H9 (cell line): Measurements from ENCODE around the gene AMOTL1. TPM values are rescaled to one million over a fixed set of nuclear protein-coding genes. Genes with fewer than 3 reads are reported as not detected.

Source experiments
- DNase-seq: peaks from one replicate; pipeline ENCODE4 v3.0.0-alpha.2; 2017
- H2AFZ ChIP-seq: one replicate; pipeline ENCODE4 v1.6.1; 2013; ENCODE audit warnings: mild to moderate bottlenecking, low read length, control low read depth, moderate library complexity
- H2AK5ac ChIP-seq: 2 replicates; pipeline ENCODE4 v1.6.1; 2013; ENCODE audit warnings: low read length, control low read depth, mixed read lengths; ENCODE audit not compliant: insufficient read length
- H2BK120ac ChIP-seq: one replicate; pipeline ENCODE4 v1.6.1; 2013; ENCODE audit warnings: low read depth, mild to moderate bottlenecking, low read length, control low read depth, inconsistent platforms; ENCODE audit not compliant: poor library complexity, severe bottlenecking
- H2BK12ac ChIP-seq: 2 replicates; pipeline ENCODE4 v1.6.1; 2013; ENCODE audit warnings: low read length, control low read depth, mixed read lengths, low read depth; ENCODE audit not compliant: insufficient read length
- H2BK15ac ChIP-seq: 2 replicates; pipeline ENCODE4 v1.6.1; 2013; ENCODE audit warnings: low read depth, low read length, control low read depth
- H2BK20ac ChIP-seq: one replicate; pipeline ENCODE4 v1.6.1; 2013; ENCODE audit warnings: low read depth, mild to moderate bottlenecking, low read length, control low read depth, inconsistent platforms; ENCODE audit not compliant: poor library complexity, severe bottlenecking
- H2BK5ac ChIP-seq: 2 replicates; pipeline ENCODE4 v1.6.1; 2013; ENCODE audit warnings: low read length, control low read depth, mixed read lengths; ENCODE audit not compliant: insufficient read length
- H3K14ac ChIP-seq: 2 replicates; pipeline ENCODE4 v1.6.1; 2013; ENCODE audit warnings: low read length, control low read depth; ENCODE audit not compliant: insufficient read depth
- H3K18ac ChIP-seq: 2 replicates; pipeline ENCODE4 v1.6.1; 2013; ENCODE audit warnings: low read depth, mild to moderate bottlenecking, mixed read lengths, low read length, control low read depth; ENCODE audit not compliant: insufficient read length
- H3K23ac ChIP-seq: 2 replicates; pipeline ENCODE4 v1.6.1; 2013; ENCODE audit warnings: low read length, control low read depth, mixed read lengths, low read depth; ENCODE audit not compliant: insufficient read length
- H3K23me2 ChIP-seq: 2 replicates; pipeline ENCODE4 v1.6.1; 2013; ENCODE audit warnings: low read depth, mild to moderate bottlenecking, mixed read lengths, low read length, control low read depth; ENCODE audit not compliant: insufficient read length, poor library complexity, severe bottlenecking
- H3K27ac ChIP-seq: 2 replicates; pipeline ENCODE4 v1.5.1; 2013; ENCODE audit warnings: low read length, control low read depth, mixed read lengths, low read depth; ENCODE audit not compliant: insufficient read length
- H3K27me3 ChIP-seq: 2 replicates; pipeline ENCODE4 v1.6.1; 2013; ENCODE audit warnings: low read length, control low read depth, inconsistent platforms; ENCODE audit not compliant: insufficient read depth
- H3K4ac ChIP-seq: 2 replicates; pipeline ENCODE4 v1.6.1; 2013; ENCODE audit warnings: low read depth, mild to moderate bottlenecking, control low read depth, inconsistent platforms, low read length, moderate library complexity
- H3K4me1 ChIP-seq: 2 replicates; pipeline ENCODE4 v1.6.1; 2013; ENCODE audit warnings: low read length, control low read depth, inconsistent platforms; ENCODE audit not compliant: insufficient read depth
- H3K4me2 ChIP-seq: 2 replicates; pipeline ENCODE4 v1.6.1; 2013; ENCODE audit warnings: low read length, control low read depth, mixed read lengths; ENCODE audit not compliant: insufficient read length, insufficient read depth
- H3K56ac ChIP-seq: 2 replicates; pipeline ENCODE4 v1.6.1; 2013; ENCODE audit warnings: low read depth, mild to moderate bottlenecking, mixed read lengths, low read length, control low read depth; ENCODE audit not compliant: insufficient read length
- H3K79me1 ChIP-seq: 2 replicates; pipeline ENCODE4 v1.6.1; 2013; ENCODE audit warnings: low read depth, mild to moderate bottlenecking, moderate library complexity, low read length, control low read depth, inconsistent platforms; ENCODE audit not compliant: insufficient read depth, poor library complexity, severe bottlenecking
- H3K79me2 ChIP-seq: 2 replicates; pipeline ENCODE4 v1.6.1; 2013; ENCODE audit warnings: low read length, control low read depth, inconsistent platforms; ENCODE audit not compliant: insufficient read depth
- H3K9ac ChIP-seq: 2 replicates; pipeline ENCODE4 v1.6.1; 2013; ENCODE audit warnings: low read length, control low read depth, mixed read lengths; ENCODE audit not compliant: insufficient read length; ENCODE audit errors: extremely low read depth
- H3K9me3 ChIP-seq: one replicate; pipeline ENCODE4 v1.6.1; 2013; ENCODE audit warnings: low read depth, low read length, inconsistent platforms; ENCODE audit not compliant: control insufficient read depth
- H3T11ph ChIP-seq: one replicate; pipeline ENCODE4 v1.6.1; 2013; ENCODE audit warnings: mild to moderate bottlenecking, low read length, control low read depth, inconsistent platforms
- H4K20me1 ChIP-seq: one replicate; pipeline ENCODE4 v1.6.1; 2013; ENCODE audit not compliant: control insufficient read depth, insufficient read length, insufficient read depth
- H4K5ac ChIP-seq: 2 replicates; pipeline ENCODE4 v1.6.1; 2013; ENCODE audit warnings: low read depth, mild to moderate bottlenecking, mixed read lengths, low read length, control low read depth; ENCODE audit not compliant: insufficient read length
- H4K8ac ChIP-seq: replicated peaks from 2 replicates; pipeline ENCODE4 v1.6.1; 2013; ENCODE audit warnings: low read length, control low read depth, mixed read lengths, low read depth; ENCODE audit not compliant: insufficient read length
- H4K91ac ChIP-seq: 2 replicates; pipeline ENCODE4 v1.6.1; 2013; ENCODE audit warnings: low read depth, mild to moderate bottlenecking, moderate library complexity, mixed read lengths, low read length, control low read depth; ENCODE audit not compliant: insufficient read length
- H3K27ac Mint-ChIP-seq, 3 experiments: 2 replicates in 2 of 3; 3 replicates in 1 of 3; pipeline ENCODE4 v1.8.0; 2020 to 2021; ENCODE audit warnings: mixed read lengths in 3 of 3, mild to moderate bottlenecking in 1 of 3, moderate library complexity in 1 of 3
- H3K27me3 Mint-ChIP-seq: 2 replicates; pipeline ENCODE4 v1.8.0; 2021; ENCODE audit warnings: low read depth, mild to moderate bottlenecking, moderate library complexity, mixed read lengths
- H3K36me3 Mint-ChIP-seq, 3 experiments: 2 replicates in 2 of 3; 3 replicates in 1 of 3; pipeline ENCODE4 v1.8.0; 2020 to 2021; ENCODE audit warnings: low read depth in 3 of 3, mixed read lengths in 3 of 3; ENCODE audit not compliant: insufficient read depth in 1 of 3
- H3K4me1 Mint-ChIP-seq, 2 experiments: 2 replicates each; pipeline ENCODE4 v1.8.0; 2020; ENCODE audit warnings: mixed read lengths in 2 of 2
- H3K4me3 Mint-ChIP-seq, 2 experiments: 2 replicates in 1 of 2; 3 replicates in 1 of 2; pipeline ENCODE4 v1.8.0; 2020 to 2021; ENCODE audit warnings: mild to moderate bottlenecking in 2 of 2, mixed read lengths in 2 of 2, moderate library complexity in 1 of 2
- H3K9me3 Mint-ChIP-seq, 2 experiments: 2 replicates in 1 of 2; 3 replicates in 1 of 2; pipeline ENCODE4 v1.8.0; 2020; ENCODE audit warnings: mild to moderate bottlenecking in 2 of 2, mixed read lengths in 2 of 2, moderate library complexity in 1 of 2
- CTCF ChIP-seq: fragments of 200-600 bp; sonication (generic); conservative IDR thresholded peaks from 3 replicates; pipeline ENCODE4 v1.8.0; 2021; ENCODE audit warnings: antibody characterized with exemption, mild to moderate bottlenecking
- WGBS: extraction: QIAGEN DNeasy Blood & Tissue Kit; methylation state at CpG from one replicate; pipeline ENCODE4 v1.1.7; 2013; ENCODE audit warnings: missing lambda C conversion rate, low lambda C conversion rate, mixed read lengths; ENCODE audit not compliant: insufficient read length; ENCODE audit errors: extremely low coverage; 5-methylcytosine and 5-hydroxymethylcytosine counted together
- total RNA-seq: library from RNA; stranded (reverse); gene quantifications from 2 replicates; pipeline ENCODE4 v1.2.1, GENCODE V29; 2021

AMOTL1 gene
- total RNA-seq, 1 experiment from 2014 or later = 18.5 TPM

- Histone ChIP-seq H4K5ac (no peak overlapping the region), H4K91ac (no peak overlapping the region), H3K23ac (no peak overlapping the region), H3K4me1 (no peaks in the 10 kb centered on the region), H2BK5ac (no peak overlapping the region), H3K9me3 (peaks cover 2% of the 10 kb centered on the region), H2BK15ac (no peak overlapping the region), H3K14ac (no peak overlapping the region), H2BK20ac (no peak overlapping the region), H4K8ac (no peak overlapping the region), H3T11ph (no peak overlapping the region), H2BK120ac (no peak overlapping the region), H2AK5ac (no peak overlapping the region), H2AFZ (no peak overlapping the region), H3K27me3 (no peaks in the 10 kb centered on the region), H3K27ac (no peak overlapping the region), H2BK12ac (no peak overlapping the region), H4K20me1 (no peaks in the 10 kb centered on the region), H3K79me2 (no peaks in the 10 kb centered on the region), H3K23me2 (no peaks in the 10 kb centered on the region), H3K4ac (no peak overlapping the region), H3K4me2 (no peak overlapping the region), H3K9ac (no peak overlapping the region), H3K18ac (no peak overlapping the region), H3K56ac (no peak overlapping the region), H3K79me1 (peaks cover 2% of the 10 kb centered on the region)
- H3K36me3 Mint-ChIP-seq = peaks cover 51 to 76% (median 71%) of the 10 kb centered on the region in 3 experiments
- WGBS = no CpG with 5 or more reads among the region's 7 CpGs
- TF ChIP-seq CTCF = no peak
- peaks cover 11% of the 10 kb centered on the region in 2 experiments; a peak in 4 of 5 replicates for H3K9me3 Mint-ChIP-seq
- H3K4me3 Mint-ChIP-seq = no peak overlapping the region
- DNase-seq = no peak
- peaks cover 7 to 8% of the 10 kb centered on the region in 2 experiments for H3K4me1 Mint-ChIP-seq
- no peaks in the 10 kb centered on the region for H3K27me3 Mint-ChIP-seq
- no peak overlapping the region; a peak in 1 of 7 replicates for H3K27ac Mint-ChIP-seq
Measured at GRCh38 chr11:94822080-94822479, 53.9 kb downstream of the AMOTL1 start.
